ENCODE measurements around the gene GALK2.

DNA sequence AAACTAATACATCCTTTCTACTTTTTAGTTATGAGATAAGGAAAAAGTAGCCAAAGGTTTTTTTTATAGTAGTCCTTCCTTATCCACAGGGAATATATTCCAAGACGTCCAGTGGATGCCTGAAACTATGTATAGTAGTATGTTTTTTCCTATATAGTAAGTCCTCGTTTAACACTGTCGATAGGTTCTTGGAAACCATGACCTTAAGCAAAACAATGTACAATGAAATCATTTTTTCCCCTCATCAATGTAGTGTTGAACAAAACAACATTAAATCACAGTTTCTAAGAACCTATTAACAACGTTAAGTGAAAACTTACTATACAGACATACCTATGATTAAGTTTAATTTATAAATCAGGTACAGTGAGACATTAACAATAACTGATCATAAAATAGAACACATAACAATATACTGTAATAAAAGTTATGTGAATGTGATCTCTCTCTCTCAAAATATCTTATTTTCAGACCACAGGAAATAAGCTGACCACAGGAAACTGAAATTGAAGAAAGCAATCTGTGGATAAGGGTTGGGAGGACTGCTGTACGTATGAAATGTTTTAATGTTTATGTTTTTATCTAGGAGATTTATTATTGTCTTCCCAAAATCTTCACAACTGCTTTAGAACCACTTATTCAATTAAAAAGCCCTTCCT, 35.2 kb upstream of the GALK2 start:
- TF ChIP-seq, protein P1, sequence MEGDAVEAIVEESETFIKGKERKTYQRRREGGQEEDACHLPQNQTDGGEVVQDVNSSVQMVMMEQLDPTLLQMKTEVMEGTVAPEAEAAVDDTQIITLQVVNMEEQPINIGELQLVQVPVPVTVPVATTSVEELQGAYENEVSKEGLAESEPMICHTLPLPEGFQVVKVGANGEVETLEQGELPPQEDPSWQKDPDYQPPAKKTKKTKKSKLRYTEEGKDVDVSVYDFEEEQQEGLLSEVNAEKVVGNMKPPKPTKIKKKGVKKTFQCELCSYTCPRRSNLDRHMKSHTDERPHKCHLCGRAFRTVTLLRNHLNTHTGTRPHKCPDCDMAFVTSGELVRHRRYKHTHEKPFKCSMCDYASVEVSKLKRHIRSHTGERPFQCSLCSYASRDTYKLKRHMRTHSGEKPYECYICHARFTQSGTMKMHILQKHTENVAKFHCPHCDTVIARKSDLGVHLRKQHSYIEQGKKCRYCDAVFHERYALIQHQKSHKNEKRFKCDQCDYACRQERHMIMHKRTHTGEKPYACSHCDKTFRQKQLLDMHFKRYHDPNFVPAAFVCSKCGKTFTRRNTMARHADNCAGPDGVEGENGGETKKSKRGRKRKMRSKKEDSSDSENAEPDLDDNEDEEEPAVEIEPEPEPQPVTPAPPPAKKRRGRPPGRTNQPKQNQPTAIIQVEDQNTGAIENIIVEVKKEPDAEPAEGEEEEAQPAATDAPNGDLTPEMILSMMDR (IDR thresholded peaks at IDR 0.05) = no peak
- TF ChIP-seq POLR2AphosphoS5 (IDR thresholded peaks at IDR 0.05) = no peak
- no peak for TF ChIP-seq POLR2A (IDR thresholded peaks at IDR 0.05)
